ENCODE measurements around the gene GPR61.

DNA sequence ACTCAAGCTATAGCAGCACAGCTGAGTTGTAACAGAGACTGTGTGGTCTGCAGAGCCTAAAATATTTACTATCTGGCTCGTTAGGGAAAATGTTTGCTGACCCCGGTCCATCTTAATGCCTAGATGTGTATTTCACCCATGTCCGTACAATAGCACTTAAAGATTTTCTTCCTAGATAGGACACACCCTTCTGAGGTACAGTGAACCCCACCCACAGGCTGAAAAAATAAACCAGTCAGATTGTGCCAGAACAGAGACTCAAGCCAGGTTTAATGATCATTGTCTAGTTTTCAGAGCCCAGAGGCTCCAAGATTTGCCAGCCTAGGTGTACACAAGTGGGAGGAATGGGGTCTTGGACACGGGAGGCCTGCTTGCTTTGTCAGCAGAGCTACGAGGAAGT is 35.7 kb upstream of the GPR61 start:
- TF ChIP-seq CTCF (IDR thresholded peaks at IDR 0.05) (no peak), POLR2A (IDR thresholded peaks at IDR 0.05) (no peak)
